ENCODE data around the gene TBC1D1.

The TBC1D1 gene

GRCh38 chr4:38173935-38174518, 283.1 kb downstream of the TBC1D1 start:
- Histone ChIP-seq H3K27me3 (ENCODE audit: control insufficient read depth in 3 of 3, insufficient read depth in 3 of 3, low read depth in 1 of 3, low read length in 3 of 3) (no peaks in the 10 kb centered on the region), H3K4me2 (ENCODE audit: insufficient read depth, low read length, poor library complexity, severe bottlenecking) (no peak overlapping the region), H3K27ac (replicated peaks; ENCODE audit: low read length) (no peak overlapping the region), H3K9ac (ENCODE audit: low read depth, low read length, poor library complexity) (no peak overlapping the region), H2BK120ac (ENCODE audit: low read depth, low read length) (no peak overlapping the region), H3K79me1 (ENCODE audit: low read depth, low read length) (no peaks in the 10 kb centered on the region), H4K8ac (ENCODE audit: low read depth, low read length) (no peak overlapping the region), H3K4ac (ENCODE audit: low read length) (no peak overlapping the region), H3K36me3 (replicated peaks in 1 of 2; ENCODE audit: control insufficient read depth in 2 of 2, insufficient read depth in 2 of 2, low read length in 2 of 2) (no peaks in the 10 kb centered on the region), H2BK5ac (ENCODE audit: low read length) (no peak overlapping the region), H2AK5ac (ENCODE audit: low read depth, low read length) (no peak overlapping the region), H2BK12ac (ENCODE audit: low read length) (no peak overlapping the region), H4K91ac (ENCODE audit: low read depth, low read length, poor library complexity) (no peak overlapping the region), H3K18ac (ENCODE audit: low read length) (no peak overlapping the region), H3K23ac (ENCODE audit: low read depth, low read length, poor library complexity) (no peak overlapping the region), H2AFZ (ENCODE audit: low read length) (no peak overlapping the region), H3K9me3 (replicated peaks in 1 of 2; ENCODE audit: control insufficient read depth in 2 of 2, insufficient read depth in 1 of 2, low read depth in 1 of 2, low read length in 2 of 2) (peaks cover 7 to 8% of the 10 kb centered on the region in 2 donors), H2BK15ac (ENCODE audit: low read length) (no peak overlapping the region), H3K4me3 (ENCODE audit: low read length in 2 of 2) (no peak overlapping the region), H3K4me1 (ENCODE audit: control insufficient read depth in 2 of 2, insufficient read depth in 1 of 2, low read depth in 1 of 2, low read length in 2 of 2) (no peaks in the 10 kb centered on the region), H3K14ac (ENCODE audit: low read length) (no peak overlapping the region)
- DNase-seq (ENCODE audit: low spot score), result no peak
- no CpG with 5 or more reads among the region's 4 CpGs for WGBS, 2 donors (ENCODE audit: extremely low coverage in 2 of 2, insufficient read length in 2 of 2, insufficient replicate concordance in 1 of 2)

DNA sequence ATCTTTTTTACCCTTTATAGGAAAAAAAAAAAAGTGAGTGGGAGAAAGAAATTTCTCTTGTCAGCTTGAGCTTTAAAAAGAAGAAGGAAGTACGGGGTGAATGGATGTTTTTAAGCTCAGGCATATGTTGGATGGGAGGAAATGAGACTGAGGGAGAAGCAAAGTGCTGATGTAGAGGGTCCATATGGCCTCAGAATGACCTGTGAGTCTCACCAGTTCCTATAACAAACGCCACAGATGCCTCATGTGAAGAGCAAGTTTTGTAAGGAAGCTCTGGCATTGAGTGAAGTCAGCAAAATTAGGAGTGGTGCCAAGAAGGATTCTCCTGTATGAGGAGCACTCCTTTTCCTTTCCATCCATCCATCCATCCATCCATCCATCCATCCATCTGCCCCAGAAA, 283.9 kb downstream of the TBC1D1 start:
- Histone ChIP-seq H3K4me2 (ENCODE audit: insufficient read depth, low read length, poor library complexity, severe bottlenecking) (no peak overlapping the region), H3K27ac (replicated peaks; ENCODE audit: low read length) (no peak overlapping the region), H4K91ac (ENCODE audit: low read depth, low read length, poor library complexity) (no peak overlapping the region), H2AK5ac (ENCODE audit: low read depth, low read length) (no peak overlapping the region), H3K79me1 (ENCODE audit: low read depth, low read length) (no peaks in the 10 kb centered on the region), H3K9ac (ENCODE audit: low read depth, low read length, poor library complexity) (no peak overlapping the region), H2BK120ac (ENCODE audit: low read depth, low read length) (no peak overlapping the region), H3K36me3 (replicated peaks in 1 of 2; ENCODE audit: control insufficient read depth in 2 of 2, insufficient read depth in 2 of 2, low read length in 2 of 2) (no peaks in the 10 kb centered on the region), H3K4me3 (ENCODE audit: low read length in 2 of 2) (no peak overlapping the region), H2AFZ (ENCODE audit: low read length) (no peak overlapping the region), H3K18ac (ENCODE audit: low read length) (no peak overlapping the region), H3K23ac (ENCODE audit: low read depth, low read length, poor library complexity) (no peak overlapping the region), H3K14ac (ENCODE audit: low read length) (no peak overlapping the region), H3K9me3 (replicated peaks in 1 of 2; ENCODE audit: control insufficient read depth in 2 of 2, insufficient read depth in 1 of 2, low read depth in 1 of 2, low read length in 2 of 2) (peaks cover 8 to 12% of the 10 kb centered on the region in 2 donors), H3K27me3 (ENCODE audit: control insufficient read depth in 3 of 3, insufficient read depth in 3 of 3, low read depth in 1 of 3, low read length in 3 of 3) (no peaks in the 10 kb centered on the region), H2BK15ac (ENCODE audit: low read length) (no peak overlapping the region), H4K8ac (ENCODE audit: low read depth, low read length) (no peak overlapping the region), H2BK5ac (ENCODE audit: low read length) (no peak overlapping the region), H3K4me1 (ENCODE audit: control insufficient read depth in 2 of 2, insufficient read depth in 1 of 2, low read depth in 1 of 2, low read length in 2 of 2) (no peaks in the 10 kb centered on the region), H2BK12ac (ENCODE audit: low read length) (no peak overlapping the region), H3K4ac (ENCODE audit: low read length) (no peak overlapping the region)
- 100% methylated on average over 1 of the region's 2 CpGs; no CpG with 5 or more reads in 1 of the 2 donors for WGBS, 2 donors (ENCODE audit: extremely low coverage in 2 of 2, insufficient read length in 2 of 2, insufficient replicate concordance in 1 of 2)
- DNase-seq (ENCODE audit: low spot score), result no peak

DNA sequence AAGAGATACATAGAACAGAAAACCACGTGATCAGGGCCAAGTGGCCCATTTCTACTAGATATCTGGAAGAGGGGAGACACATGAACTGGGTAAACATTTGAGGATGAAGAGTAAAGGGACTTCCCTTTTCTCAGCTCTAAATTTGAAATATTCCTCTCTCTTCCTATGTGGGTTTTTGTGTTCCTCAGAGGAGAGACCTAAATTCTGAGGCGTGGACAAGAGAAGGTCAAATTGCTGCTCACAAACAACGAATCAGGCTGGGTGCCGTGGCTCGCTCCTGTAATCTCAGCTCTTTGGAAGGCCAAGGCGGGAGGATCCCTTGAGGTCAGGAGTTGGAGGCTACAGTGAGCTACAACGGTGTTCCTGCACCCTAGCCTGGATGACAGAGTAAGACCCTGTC, 285.3 kb downstream of the TBC1D1 start:
- no CpG with 5 or more reads among the region's 7 CpGs for WGBS, 2 donors (ENCODE audit: extremely low coverage in 2 of 2, insufficient read length in 2 of 2, insufficient replicate concordance in 1 of 2)
- no peak for DNase-seq (ENCODE audit: low spot score)
- H3K4me3 ChIP-seq (ENCODE audit: low read length in 2 of 2), result no peak overlapping the region
- no peak overlapping the region for H3K23ac ChIP-seq (ENCODE audit: low read depth, low read length, poor library complexity)
- H4K91ac ChIP-seq (ENCODE audit: low read depth, low read length, poor library complexity), result no peak overlapping the region
- H3K79me1 ChIP-seq (ENCODE audit: low read depth, low read length), result no peaks in the 10 kb centered on the region
- H3K4ac ChIP-seq (ENCODE audit: low read length), result no peak overlapping the region
- no peaks in the 10 kb centered on the region for H3K27me3 ChIP-seq (ENCODE audit: control insufficient read depth in 3 of 3, insufficient read depth in 3 of 3, low read depth in 1 of 3, low read length in 3 of 3)
- H3K36me3 ChIP-seq (replicated peaks in 1 of 2; ENCODE audit: control insufficient read depth in 2 of 2, insufficient read depth in 2 of 2, low read length in 2 of 2), result no peaks in the 10 kb centered on the region
- no peak overlapping the region for H4K8ac ChIP-seq (ENCODE audit: low read depth, low read length)
- H3K9ac ChIP-seq (ENCODE audit: low read depth, low read length, poor library complexity), result no peak overlapping the region
- H3K4me1 ChIP-seq (ENCODE audit: control insufficient read depth in 2 of 2, insufficient read depth in 1 of 2, low read depth in 1 of 2, low read length in 2 of 2), result no peaks in the 10 kb centered on the region
- H2AK5ac ChIP-seq (ENCODE audit: low read depth, low read length), result no peak overlapping the region
- H2BK5ac ChIP-seq (ENCODE audit: low read length), result no peak overlapping the region
- no peak overlapping the region for H3K4me2 ChIP-seq (ENCODE audit: insufficient read depth, low read length, poor library complexity, severe bottlenecking)
- H2BK15ac ChIP-seq (ENCODE audit: low read length), result no peak overlapping the region
- no peak overlapping the region for H2BK120ac ChIP-seq (ENCODE audit: low read depth, low read length)
- no peak overlapping the region for H2AFZ ChIP-seq (ENCODE audit: low read length)
- no peak overlapping the region for H3K27ac ChIP-seq (replicated peaks; ENCODE audit: low read length)
- H3K14ac ChIP-seq (ENCODE audit: low read length), result no peak overlapping the region
- H2BK12ac ChIP-seq (ENCODE audit: low read length), result no peak overlapping the region
- H3K18ac ChIP-seq (ENCODE audit: low read length), result no peak overlapping the region
- peaks cover 8 to 12% of the 10 kb centered on the region in 2 donors for H3K9me3 ChIP-seq (replicated peaks in 1 of 2; ENCODE audit: control insufficient read depth in 2 of 2, insufficient read depth in 1 of 2, low read depth in 1 of 2, low read length in 2 of 2)

DNA sequence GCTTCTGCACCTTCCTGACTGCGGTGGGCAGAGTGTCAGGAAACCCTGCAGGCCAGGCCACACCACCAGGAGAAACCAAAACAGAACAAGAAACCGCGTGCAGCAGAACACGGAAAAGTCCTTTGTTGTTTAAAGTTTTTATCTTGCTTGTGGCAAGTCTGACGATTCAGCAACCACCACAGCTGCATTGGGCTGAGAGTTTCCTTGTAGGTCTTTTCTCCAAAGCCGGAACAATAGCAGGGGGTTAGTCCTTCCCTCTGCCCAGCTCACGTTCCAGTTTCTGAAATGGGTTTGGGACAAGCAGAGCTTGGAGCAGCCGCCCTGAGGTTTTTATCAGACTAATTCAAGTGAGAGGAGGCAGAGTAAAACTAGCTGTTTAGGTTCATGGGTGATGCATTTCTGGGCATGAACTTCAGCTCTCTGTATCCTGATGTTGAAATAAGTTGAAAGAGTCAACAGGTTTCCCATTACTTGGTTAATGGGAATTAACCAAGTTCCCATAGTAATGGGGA, 286.2 kb downstream of the TBC1D1 start:
- Histone ChIP-seq H4K8ac (ENCODE audit: low read depth, low read length) (no peak overlapping the region), H3K36me3 (replicated peaks in 1 of 2; ENCODE audit: control insufficient read depth in 2 of 2, insufficient read depth in 2 of 2, low read length in 2 of 2) (no peaks in the 10 kb centered on the region), H2BK5ac (ENCODE audit: low read length) (no peak overlapping the region), H2BK120ac (ENCODE audit: low read depth, low read length) (no peak overlapping the region), H3K9ac (ENCODE audit: low read depth, low read length, poor library complexity) (no peak overlapping the region), H3K4ac (ENCODE audit: low read length) (no peak overlapping the region), H3K4me1 (ENCODE audit: control insufficient read depth in 2 of 2, insufficient read depth in 1 of 2, low read depth in 1 of 2, low read length in 2 of 2) (no peaks in the 10 kb centered on the region), H3K18ac (ENCODE audit: low read length) (no peak overlapping the region), H2BK12ac (ENCODE audit: low read length) (no peak overlapping the region), H3K79me1 (ENCODE audit: low read depth, low read length) (no peaks in the 10 kb centered on the region), H3K4me3 (ENCODE audit: low read length in 2 of 2) (no peak overlapping the region), H3K4me2 (ENCODE audit: insufficient read depth, low read length, poor library complexity, severe bottlenecking) (no peak overlapping the region), H3K14ac (ENCODE audit: low read length) (no peak overlapping the region), H3K23ac (ENCODE audit: low read depth, low read length, poor library complexity) (no peak overlapping the region), H4K91ac (ENCODE audit: low read depth, low read length, poor library complexity) (no peak overlapping the region), H2BK15ac (ENCODE audit: low read length) (no peak overlapping the region), H3K9me3 (replicated peaks in 1 of 2; ENCODE audit: control insufficient read depth in 2 of 2, insufficient read depth in 1 of 2, low read depth in 1 of 2, low read length in 2 of 2) (peaks cover 5 to 6% of the 10 kb centered on the region in 2 donors), H3K27me3 (ENCODE audit: control insufficient read depth in 3 of 3, insufficient read depth in 3 of 3, low read depth in 1 of 3, low read length in 3 of 3) (no peaks in the 10 kb centered on the region), H2AK5ac (ENCODE audit: low read depth, low read length) (no peak overlapping the region), H2AFZ (ENCODE audit: low read length) (peak overlapping the region; percentile 43), H3K27ac (replicated peaks; ENCODE audit: low read length) (no peak overlapping the region)
- no CpG with 5 or more reads among the region's 8 CpGs for WGBS, 2 donors (ENCODE audit: extremely low coverage in 2 of 2, insufficient read length in 2 of 2, insufficient replicate concordance in 1 of 2)
- no peak for DNase-seq (ENCODE audit: low spot score)

All from neuronal stem cell (in vitro differentiated cells).